Stimulated activated CD8-positive, alpha-beta memory T cell treated with anti-CD3 and anti-CD28 coated beads, Interleukin-12 subunit alpha, Interleukin-12 subunit beta, amount 100 ng/mL, for 4 hours (primary cell): ENCODE data around the gene MAST4.
"Not testable (repeated sequence)": the region's sequence is repeated elsewhere in the genome, so short reads cannot be mapped to it uniquely, and the experiment has no call there.

ENCODE experiments used
- DNase-seq: peaks from one replicate; pipeline ENCODE4 v3.0.0-alpha.2; 2020; ENCODE audit warnings: low read depth

MAST4 gene

DNA sequence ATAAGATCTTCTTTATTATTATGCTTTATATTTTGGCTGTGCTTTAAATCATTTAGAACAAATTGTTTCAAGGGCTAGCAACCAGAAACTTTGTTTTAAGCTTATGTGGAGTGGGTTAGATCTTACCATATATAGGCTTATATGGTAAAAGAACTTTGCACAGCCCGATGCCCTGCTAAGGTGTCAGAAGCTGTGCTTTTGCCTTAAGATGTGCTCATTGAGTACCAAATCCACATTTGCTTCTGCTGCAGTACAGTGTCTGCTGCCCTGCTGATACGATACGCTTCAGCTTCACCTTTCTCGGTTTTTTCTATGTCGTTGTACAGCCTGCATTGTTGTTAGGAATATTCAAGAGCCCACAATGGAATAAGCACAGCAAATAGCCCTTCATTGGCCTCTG, 565.6 kb downstream of the MAST4 start:
- DNase-seq, result no peak

DNA sequence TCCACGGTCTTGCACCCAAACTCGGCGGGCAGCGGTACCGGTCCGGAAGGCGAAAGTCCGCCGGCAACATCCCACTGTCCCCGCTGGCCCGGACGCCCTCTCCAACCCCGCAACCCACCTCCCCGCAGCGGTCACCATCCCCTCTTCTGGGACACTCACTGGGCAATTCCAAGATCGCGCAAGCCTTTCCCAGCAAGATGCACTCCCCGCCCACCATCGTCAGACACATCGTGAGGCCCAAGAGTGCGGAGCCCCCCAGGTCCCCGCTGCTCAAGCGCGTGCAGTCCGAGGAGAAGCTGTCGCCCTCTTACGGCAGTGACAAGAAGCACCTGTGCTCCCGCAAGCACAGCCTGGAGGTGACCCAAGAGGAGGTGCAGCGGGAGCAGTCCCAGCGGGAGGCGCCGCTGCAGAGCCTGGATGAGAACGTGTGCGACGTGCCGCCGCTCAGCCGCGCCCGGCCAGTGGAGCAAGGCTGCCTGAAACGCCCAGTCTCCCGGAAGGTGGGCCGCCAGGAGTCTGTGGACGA, 567.1 kb downstream of the MAST4 start:
- DNase-seq, result no peak

DNA sequence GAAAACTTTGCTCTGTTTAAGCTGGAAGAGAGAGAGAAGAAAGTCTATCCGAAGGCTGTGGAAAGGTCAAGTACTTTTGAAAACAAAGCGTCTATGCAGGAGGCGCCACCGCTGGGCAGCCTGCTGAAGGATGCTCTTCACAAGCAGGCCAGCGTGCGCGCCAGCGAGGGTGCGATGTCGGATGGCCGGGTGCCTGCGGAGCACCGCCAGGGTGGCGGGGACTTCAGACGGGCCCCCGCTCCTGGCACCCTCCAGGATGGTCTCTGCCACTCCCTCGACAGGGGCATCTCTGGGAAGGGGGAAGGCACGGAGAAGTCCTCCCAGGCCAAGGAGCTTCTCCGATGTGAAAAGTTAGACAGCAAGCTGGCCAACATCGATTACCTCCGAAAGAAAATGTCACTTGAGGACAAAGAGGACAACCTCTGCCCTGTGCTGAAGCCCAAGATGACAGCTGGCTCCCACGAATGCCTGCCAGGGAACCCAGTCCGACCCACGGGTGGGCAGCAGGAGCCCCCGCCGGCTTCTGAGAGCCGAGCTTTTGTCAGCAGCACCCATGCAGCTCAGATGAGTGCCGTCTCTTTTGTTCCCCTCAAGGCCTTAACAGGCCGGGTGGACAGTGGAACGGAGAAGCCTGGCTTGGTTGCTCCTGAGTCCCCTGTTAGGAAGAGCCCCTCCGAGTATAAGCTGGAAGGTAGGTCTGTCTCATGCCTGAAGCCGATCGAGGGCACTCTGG, 567.8 kb downstream of the MAST4 start:
- no peak for DNase-seq

DNA sequence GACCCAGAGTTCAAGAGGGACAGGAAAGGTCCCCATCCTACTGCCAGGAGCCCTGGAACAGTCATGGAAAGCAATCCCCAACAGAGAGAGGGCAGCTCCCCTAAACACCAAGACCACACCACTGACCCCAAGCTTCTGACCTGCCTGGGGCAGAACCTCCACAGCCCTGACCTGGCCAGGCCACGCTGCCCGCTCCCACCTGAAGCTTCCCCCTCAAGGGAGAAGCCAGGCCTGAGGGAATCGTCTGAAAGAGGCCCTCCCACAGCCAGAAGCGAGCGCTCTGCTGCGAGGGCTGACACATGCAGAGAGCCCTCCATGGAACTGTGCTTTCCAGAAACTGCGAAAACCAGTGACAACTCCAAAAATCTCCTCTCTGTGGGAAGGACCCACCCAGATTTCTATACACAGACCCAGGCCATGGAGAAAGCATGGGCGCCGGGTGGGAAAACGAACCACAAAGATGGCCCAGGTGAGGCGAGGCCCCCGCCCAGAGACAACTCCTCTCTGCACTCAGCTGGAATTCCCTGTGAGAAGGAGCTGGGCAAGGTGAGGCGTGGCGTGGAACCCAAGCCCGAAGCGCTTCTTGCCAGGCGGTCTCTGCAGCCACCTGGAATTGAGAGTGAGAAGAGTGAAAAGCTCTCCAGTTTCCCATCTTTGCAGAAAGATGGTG, 568.8 kb downstream of the MAST4 start:
- DNase-seq, result no peak

GRCh38 chr5:67165526-67166459, 569.6 kb downstream of the MAST4 start:
- DNase-seq, result peak; percentile 53

DNA sequence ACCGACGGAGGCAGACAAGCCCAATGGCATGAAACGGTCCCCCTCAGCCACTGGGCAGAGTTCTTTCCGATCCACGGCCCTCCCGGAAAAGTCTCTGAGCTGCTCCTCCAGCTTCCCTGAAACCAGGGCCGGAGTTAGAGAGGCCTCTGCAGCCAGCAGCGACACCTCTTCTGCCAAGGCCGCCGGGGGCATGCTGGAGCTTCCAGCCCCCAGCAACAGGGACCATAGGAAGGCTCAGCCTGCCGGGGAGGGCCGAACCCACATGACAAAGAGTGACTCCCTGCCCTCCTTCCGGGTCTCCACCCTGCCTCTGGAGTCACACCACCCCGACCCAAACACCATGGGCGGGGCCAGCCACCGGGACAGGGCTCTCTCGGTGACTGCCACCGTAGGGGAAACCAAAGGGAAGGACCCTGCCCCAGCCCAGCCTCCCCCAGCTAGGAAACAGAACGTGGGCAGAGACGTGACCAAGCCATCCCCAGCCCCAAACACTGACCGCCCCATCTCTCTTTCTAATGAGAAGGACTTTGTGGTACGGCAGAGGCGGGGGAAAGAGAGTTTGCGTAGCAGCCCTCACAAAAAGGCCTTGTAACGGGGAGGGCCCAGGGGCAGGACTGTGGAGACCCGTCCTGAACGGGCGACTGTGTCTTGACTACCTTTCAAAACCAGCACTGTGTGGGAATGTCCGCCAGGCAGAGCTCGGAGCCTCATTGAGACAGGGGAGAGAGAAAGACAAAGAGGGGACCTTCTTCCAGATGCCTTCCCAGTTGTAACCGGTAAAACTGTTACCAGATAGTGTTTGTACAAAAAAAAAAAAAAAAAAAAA, 570.5 kb downstream of the MAST4 start:
- peak; percentile 34 for DNase-seq

DNA sequence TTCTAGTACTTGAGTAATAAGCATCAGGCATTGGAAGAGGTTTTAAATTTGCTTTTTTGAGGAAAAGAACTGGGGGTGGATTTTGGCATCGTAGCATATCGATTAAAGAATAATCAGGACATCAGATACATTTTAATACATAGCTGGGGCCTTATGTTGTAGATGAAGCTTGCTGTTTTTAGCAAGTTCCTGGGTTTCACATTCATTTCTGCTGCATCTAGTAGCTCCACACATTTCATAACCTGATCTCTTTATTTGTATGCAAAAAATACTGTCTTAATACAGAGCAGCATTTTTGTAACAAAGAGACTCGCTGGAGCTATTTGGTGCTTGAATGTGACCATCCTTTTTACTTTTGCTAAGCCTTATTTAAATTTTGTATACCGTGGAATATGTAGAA, 571.9 kb downstream of the MAST4 start:
- DNase-seq, result no peak

DNA sequence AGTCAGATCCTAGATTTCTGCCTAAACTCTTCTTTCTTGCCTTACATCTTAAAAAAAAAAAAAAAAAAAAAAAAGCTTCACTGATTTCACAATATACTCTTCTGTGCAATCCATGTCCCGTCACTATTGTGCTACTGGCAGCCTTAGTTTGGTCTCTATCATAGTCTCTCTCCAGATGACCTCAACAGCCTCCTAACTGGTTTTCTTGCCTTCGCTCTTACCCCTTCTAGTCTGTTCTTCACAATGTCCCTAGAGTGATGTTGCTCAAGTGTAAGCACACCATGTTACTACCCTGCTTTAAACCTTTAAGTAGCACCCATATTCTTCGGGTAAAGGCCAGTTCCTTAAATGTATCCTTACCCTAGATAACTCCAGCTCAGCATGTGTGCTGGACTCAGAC, 574.6 kb downstream of the MAST4 start:
- no peak for DNase-seq

- DNase-seq, result not testable (repeated sequence)
These were observed 577.2 kb downstream of the MAST4 start for GRCh38 chr5:67173351-67173750.

DNA sequence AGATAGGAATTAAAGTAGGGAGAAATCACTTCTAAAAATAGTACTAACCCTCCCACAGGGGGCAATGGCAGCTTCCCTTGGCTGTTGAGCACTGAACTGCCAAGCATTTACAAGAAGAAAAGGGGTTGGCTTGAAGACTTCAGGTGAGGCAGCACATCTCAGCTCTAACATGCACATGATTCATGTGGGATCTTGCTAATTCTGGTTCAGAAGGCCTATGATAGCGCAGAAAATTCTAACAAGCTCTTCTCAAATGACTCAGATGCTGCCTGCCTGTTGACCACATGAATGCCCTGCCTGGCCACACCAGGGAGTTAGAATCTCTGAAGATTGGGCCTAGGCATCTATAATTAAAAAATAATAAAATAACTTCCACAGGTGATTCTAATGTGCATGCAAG, 577.8 kb downstream of the MAST4 start:
- DNase-seq, result no peak

- no peak for DNase-seq
These were observed 580.7 kb downstream of the MAST4 start for GRCh38 chr5:67176936-67177335.

DNA sequence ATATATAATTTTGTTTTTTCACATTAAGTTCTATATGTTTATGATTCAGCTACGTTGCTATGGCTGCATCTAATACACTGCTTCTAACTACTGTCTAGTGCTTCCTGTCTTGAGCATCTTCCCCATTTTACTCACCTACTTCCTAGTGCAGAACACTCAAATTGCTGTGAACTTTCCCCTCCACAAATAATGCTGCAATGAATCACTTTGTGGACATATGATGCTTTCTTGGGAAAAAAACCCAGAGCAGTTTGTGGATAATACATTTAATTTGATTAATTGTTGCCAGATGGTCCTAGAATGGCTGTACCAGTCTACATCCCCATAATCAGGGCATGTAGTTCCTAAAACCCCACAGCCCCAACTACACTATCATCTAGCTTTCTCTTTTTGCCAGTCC, 581.9 kb downstream of the MAST4 start:
- no peak for DNase-seq

DNA sequence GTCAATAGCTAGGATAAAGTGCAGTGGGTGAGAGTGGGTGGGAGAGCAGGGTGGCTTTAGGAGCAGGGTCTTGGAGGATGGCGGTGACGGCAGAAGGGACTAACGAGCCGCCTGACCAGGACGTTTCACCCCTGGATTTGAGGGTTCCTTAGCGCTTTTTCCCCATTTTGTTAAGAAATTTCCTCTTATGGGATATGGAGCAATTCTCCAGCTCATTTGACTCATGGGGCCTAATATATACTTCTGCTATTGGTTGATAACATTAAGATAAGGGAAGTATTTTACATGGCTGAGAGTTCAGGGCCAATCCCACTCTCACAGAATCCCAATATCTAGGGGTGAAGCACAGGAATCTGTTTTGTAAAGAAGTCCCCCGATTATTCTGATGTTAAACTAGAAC, 582.8 kb downstream of the MAST4 start:
- no peak for DNase-seq

- DNase-seq, result no peak
These were observed 583.6 kb downstream of the MAST4 start for GRCh38 chr5:67179697-67180361.

DNA sequence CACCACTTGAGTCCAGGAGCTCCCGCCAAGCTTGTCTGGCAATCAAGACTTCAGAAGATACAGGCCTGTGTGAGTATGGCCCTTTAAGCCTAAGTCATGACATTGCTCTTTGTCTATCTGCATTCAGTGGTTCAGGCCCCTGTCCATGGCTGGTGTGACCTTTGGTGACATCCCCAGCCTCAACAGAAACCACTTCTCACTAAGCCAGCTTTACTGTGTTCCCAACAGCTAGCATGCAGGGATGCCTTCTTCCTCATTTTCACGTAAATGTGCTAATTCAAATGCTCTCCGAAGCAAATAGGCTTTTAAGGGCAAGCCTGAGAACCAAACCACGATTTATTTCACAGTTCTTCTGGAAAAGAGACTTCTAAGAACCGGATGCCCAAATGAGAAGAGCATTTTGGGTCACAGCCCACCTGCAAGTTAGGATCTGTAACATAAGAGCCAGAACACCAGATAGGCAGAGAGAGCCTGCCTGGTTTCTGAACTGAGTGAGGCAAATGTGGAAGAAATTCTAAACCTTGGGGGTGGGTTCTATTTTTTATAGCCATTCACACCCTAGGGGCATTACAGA, 585.5 kb downstream of the MAST4 start:
- DNase-seq, result no peak

DNA sequence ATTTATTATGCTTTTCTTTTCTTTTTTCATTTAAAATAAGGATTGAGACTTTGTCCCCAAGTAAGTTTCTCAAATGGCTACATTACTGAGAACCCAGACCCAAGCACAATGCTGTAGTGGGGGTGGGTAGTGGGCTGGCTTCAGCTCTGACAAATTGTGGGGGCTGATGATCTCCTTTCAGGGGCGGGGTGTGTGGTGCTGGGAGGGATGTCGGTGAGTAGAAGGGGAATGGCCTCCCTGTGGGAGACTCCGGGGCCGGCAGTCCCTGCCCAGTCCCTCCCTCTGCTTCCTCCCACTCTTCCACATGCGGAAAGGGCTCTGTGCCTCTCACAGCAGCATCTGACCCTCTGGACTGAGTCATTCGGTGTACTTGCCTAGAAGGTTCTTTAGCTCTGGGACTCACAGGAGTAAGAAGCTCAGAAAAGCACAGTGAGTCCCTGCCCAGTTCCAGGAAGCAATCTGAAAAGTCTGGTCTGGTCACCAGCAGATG, 586.2 kb downstream of the MAST4 start:
- DNase-seq, result no peak

DNA sequence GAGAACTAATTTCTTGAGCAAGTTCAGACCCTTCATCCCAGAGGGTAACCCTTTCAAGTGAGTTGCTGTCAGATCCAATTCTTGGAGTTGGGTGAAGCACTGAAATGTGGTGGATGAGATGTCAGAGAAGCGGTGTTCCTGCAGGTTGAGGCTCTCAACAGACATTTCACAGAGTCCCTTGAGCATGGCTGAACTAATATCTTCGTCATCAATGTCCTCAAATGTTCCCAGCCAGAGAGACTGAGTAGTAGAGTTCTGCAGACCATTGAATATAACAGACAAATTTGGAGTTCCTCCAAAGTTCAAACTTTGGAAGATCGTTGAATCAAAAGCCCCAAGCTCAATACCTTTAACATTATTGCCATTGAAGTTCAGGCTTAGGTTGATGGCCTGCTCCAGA, 587.7 kb downstream of the MAST4 start:
- no peak for DNase-seq

DNA sequence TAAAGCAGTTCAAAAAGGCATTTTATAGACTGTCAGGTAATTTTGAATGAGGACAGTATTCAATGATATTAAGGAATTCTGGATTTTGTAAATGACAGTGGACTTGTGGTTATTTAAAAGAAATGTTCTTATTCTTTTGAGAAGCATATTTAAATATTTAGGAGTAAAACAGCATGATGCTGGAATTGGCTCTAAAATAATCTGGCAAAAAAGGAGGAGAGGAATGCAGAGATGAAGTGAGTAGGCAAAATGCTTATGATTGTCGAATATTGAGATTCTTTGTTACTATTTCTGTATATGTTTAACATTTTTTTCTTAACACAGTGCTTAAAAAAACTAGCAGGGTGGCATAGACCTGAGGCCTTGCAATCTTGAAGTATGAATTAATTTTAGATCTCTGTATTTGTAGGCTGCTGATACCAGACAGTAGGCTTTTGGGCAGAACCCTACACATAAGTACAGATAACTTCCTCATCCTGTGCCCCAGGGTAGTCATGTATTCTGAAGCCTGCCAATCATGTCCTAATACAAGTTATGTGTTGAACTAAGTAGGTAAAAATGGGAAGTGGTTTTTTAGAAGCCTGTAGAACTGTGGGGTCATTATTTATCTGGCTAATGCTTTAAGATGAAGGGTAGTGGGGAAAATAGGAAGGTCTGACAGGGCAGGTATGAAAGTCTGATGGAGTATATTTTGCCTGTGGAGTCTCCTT, 591.0 kb downstream of the MAST4 start:
- no peak for DNase-seq

DNA sequence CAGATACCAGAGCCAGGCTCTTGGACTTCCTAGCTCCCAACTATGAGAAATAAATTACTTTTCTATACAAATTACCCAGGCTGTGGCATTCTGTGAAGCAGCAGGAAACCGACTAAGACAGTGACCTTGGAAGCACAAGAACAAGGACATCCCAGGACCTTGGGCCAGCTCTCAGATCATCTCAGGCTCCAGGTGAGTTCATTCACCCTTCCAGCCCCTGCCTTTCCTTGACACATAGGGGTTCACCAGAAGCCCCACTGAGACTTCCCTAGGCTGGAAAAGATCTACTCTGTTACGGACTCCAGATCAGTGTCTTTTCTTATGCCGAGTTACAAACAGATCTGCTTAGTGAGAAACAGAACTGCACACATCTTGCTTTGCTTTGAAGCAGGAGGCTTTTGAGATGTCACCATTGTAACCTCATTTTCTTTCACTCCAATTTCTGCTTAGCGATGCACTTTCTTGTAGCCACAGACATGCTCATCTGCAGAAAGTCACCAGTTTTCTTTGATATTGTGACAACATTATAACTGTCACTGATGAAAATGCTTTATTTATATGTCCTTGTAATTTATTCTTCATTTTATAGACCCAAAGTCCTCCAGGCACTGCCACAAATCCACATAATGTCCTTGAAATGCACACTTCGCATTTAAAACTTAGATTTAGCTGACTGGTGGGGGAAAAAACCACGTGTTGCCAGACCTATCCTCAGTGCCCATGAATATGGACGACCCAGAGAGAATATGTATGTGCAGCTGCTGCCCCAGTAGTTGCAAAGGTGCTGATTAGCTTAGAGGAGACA, 592.3 kb downstream of the MAST4 start:
- DNase-seq, result no peak
